Activated naive CD8-positive, alpha-beta T cell treated with anti-CD3 and anti-CD28 coated beads, Interleukin-2, amount 10 ng/mL, durations not matched to agents 7 days and 5 days (primary cell): ENCODE measurements around the gene KRTAP19-3. TPM values are rescaled to one million over a fixed set of nuclear protein-coding genes. Genes with fewer than 3 reads are reported as not detected.

Experiments used
- ATAC-seq: fragments of 150-1000 bp; cut with Tn5 transposase; one replicate; pipeline ENCODE4 v1.10.0; 2021; ENCODE audit warnings: low read depth, moderate library complexity
- POLR2A ChIA-PET: fragments of 350-600 bp; sonication (Branson Sonifier 250); formaldehyde crosslinking; loops from one replicate; lab custom pipeline; 2021; ENCODE audit warnings: antibody characterized with exemption; lab: Charles Lee
- DNase-seq: peaks from one replicate; pipeline ENCODE4 v3.0.0; 2021
- H3K27ac Mint-ChIP-seq: one replicate; pipeline ENCODE4 v1.8.0; 2022; ENCODE audit warnings: mild to moderate bottlenecking, mixed read lengths
- H3K27me3 Mint-ChIP-seq: one replicate; pipeline ENCODE4 v1.8.0; 2022; ENCODE audit warnings: mild to moderate bottlenecking, moderate library complexity, mixed read lengths
- H3K36me3 Mint-ChIP-seq: one replicate; pipeline ENCODE4 v1.8.0; 2021; ENCODE audit warnings: mild to moderate bottlenecking, mixed read lengths
- H3K4me1 Mint-ChIP-seq: one replicate; pipeline ENCODE4 v1.8.0; 2021; ENCODE audit warnings: mixed read lengths
- H3K4me3 Mint-ChIP-seq: one replicate; pipeline ENCODE4 v1.8.0; 2022; ENCODE audit warnings: mild to moderate bottlenecking, moderate library complexity, mixed read lengths
- H3K9me3 Mint-ChIP-seq: one replicate; pipeline ENCODE4 v1.8.0; 2021; ENCODE audit warnings: mixed read lengths
- total RNA-seq, 2 experiments: library from RNA; stranded (reverse); gene quantifications; one replicate each; pipeline ENCODE4 v1.2.3, GENCODE V29; 2021

Gene KRTAP19-3
- total RNA-seq, 2 experiments from 2014 or later = not detected

GRCh38 chr21:30463713-30464112 is 28.1 kb downstream of the KRTAP19-3 start:
- Mint-ChIP-seq H3K27me3 (no peaks in the 10 kb centered on the region), H3K36me3 (no peaks in the 10 kb centered on the region), H3K27ac (no peak overlapping the region), H3K4me3 (no peak overlapping the region), H3K9me3 (no peaks in the 10 kb centered on the region), H3K4me1 (no peaks in the 10 kb centered on the region)
- DNase-seq = no peak
- ATAC-seq = no peak
- POLR2A ChIA-PET = no interaction called here

- Mint-ChIP-seq H3K27ac (no peak overlapping the region), H3K27me3 (peaks cover 2% of the 10 kb centered on the region)
Measured at GRCh38 chr21:30448514-30448913, 43.3 kb downstream of the KRTAP19-3 start.

GRCh38 chr21:30447056-30447455 is 44.8 kb downstream of the KRTAP19-3 start:
- no peaks in the 10 kb centered on the region for H3K9me3 Mint-ChIP-seq
- no peaks in the 10 kb centered on the region for H3K27me3 Mint-ChIP-seq
- POLR2A ChIA-PET = no interaction called here
- peaks cover 3% of the 10 kb centered on the region for H3K4me1 Mint-ChIP-seq
- no peak for DNase-seq
- ATAC-seq = no peak
- H3K27ac Mint-ChIP-seq = no peak overlapping the region
- H3K4me3 Mint-ChIP-seq = no peak overlapping the region
- no peaks in the 10 kb centered on the region for H3K36me3 Mint-ChIP-seq

More at GRCh38 chr21:30448514-30448913, 43.3 kb downstream of the KRTAP19-3 start:
- Mint-ChIP-seq H3K9me3 (no peaks in the 10 kb centered on the region), H3K4me1 (peaks cover 3% of the 10 kb centered on the region), H3K4me3 (no peak overlapping the region), H3K36me3 (no peaks in the 10 kb centered on the region)
- DNase-seq = no peak
- no peak for ATAC-seq
- POLR2A ChIA-PET = interaction anchor here (0.6 kb wide), 1 partner anchor 102 kb away, joined by 3 read pairs; no protein-coding TSS in a partner anchor

- DNase-seq (no peak), ATAC-seq (no peak)
- Mint-ChIP-seq H3K27me3 (no peaks in the 10 kb centered on the region), H3K36me3 (no peaks in the 10 kb centered on the region), H3K4me3 (no peak overlapping the region), H3K27ac (no peak overlapping the region), H3K9me3 (no peaks in the 10 kb centered on the region), H3K4me1 (peaks cover 3% of the 10 kb centered on the region)
- POLR2A ChIA-PET = no interaction called here
Measured at GRCh38 chr21:30444204-30444603, 47.6 kb downstream of the KRTAP19-3 start.

- POLR2A ChIA-PET = no interaction called here
- H3K27ac Mint-ChIP-seq = no peak overlapping the region
- DNase-seq (no peak), ATAC-seq (no peak)
- no peaks in the 10 kb centered on the region for H3K36me3 Mint-ChIP-seq
- H3K4me1 Mint-ChIP-seq = peaks cover 3% of the 10 kb centered on the region
- H3K9me3 Mint-ChIP-seq = no peaks in the 10 kb centered on the region
- no peak overlapping the region for H3K4me3 Mint-ChIP-seq
- no peaks in the 10 kb centered on the region for H3K27me3 Mint-ChIP-seq
Measured at GRCh38 chr21:30443226-30443625, 48.6 kb downstream of the KRTAP19-3 start.

Other genes with a start within 250 kb of the KRTAP19-3 start
- not detected for gene KRTAP24-1, start 209.1 kb downstream of the KRTAP19-3 start, total RNA-seq
- gene KRTAP25-1, start 202.5 kb downstream of the KRTAP19-3 start, total RNA-seq = not detected
- not detected for gene KRTAP26-1, start 171.7 kb downstream of the KRTAP19-3 start, total RNA-seq
- not detected for gene KRTAP27-1, start 154.3 kb downstream of the KRTAP19-3 start, total RNA-seq
- not detected for gene KRTAP23-1, start 143.4 kb downstream of the KRTAP19-3 start, total RNA-seq
- not detected for gene KRTAP13-2, start 119.7 kb downstream of the KRTAP19-3 start, total RNA-seq
- not detected for gene KRTAP13-1, start 96.0 kb downstream of the KRTAP19-3 start, total RNA-seq
- not detected for gene KRTAP13-3, start 66.1 kb downstream of the KRTAP19-3 start, total RNA-seq
- gene KRTAP13-4, start 61.8 kb downstream of the KRTAP19-3 start, total RNA-seq = not detected
- gene KRTAP15-1, start 51.7 kb downstream of the KRTAP19-3 start, total RNA-seq = not detected
- gene KRTAP19-1, start 11.6 kb downstream of the KRTAP19-3 start, total RNA-seq = not detected
- not detected for gene KRTAP19-2, start 4.6 kb downstream of the KRTAP19-3 start, total RNA-seq
- not detected for gene KRTAP19-4, start 5.2 kb upstream of the KRTAP19-3 start, total RNA-seq
- not detected for gene KRTAP19-5, start 10.1 kb upstream of the KRTAP19-3 start, total RNA-seq
- gene KRTAP19-6, start 49.9 kb upstream of the KRTAP19-3 start, total RNA-seq = not detected
- not detected for gene KRTAP19-7, start 69.3 kb upstream of the KRTAP19-3 start, total RNA-seq
- gene KRTAP22-2, start 98.4 kb upstream of the KRTAP19-3 start, total RNA-seq = not detected
- not detected for gene KRTAP6-3, start 100.4 kb upstream of the KRTAP19-3 start, total RNA-seq
- gene KRTAP6-2, start 106.9 kb upstream of the KRTAP19-3 start, total RNA-seq = not detected
- not detected for gene KRTAP22-1, start 109.1 kb upstream of the KRTAP19-3 start, total RNA-seq
- gene KRTAP6-1, start 121.9 kb upstream of the KRTAP19-3 start, total RNA-seq = not detected
- gene KRTAP20-1, start 124.4 kb upstream of the KRTAP19-3 start, total RNA-seq = not detected
- gene KRTAP20-4, start 128.6 kb upstream of the KRTAP19-3 start, total RNA-seq = not detected
- not detected for gene KRTAP20-2, start 143.2 kb upstream of the KRTAP19-3 start, total RNA-seq
- not detected for gene KRTAP20-3, start 150.9 kb upstream of the KRTAP19-3 start, total RNA-seq
- gene KRTAP21-3, start 226.8 kb upstream of the KRTAP19-3 start, total RNA-seq = not detected